Heart right ventricle (tissue), 16 donors: ENCODE data around the gene SMAD4. TPM values are rescaled to one million over a fixed set of nuclear protein-coding genes. Genes with fewer than 3 reads are reported as not detected.
"Not testable (repeated sequence)": the region's sequence is repeated elsewhere in the genome, so short reads cannot be mapped to it uniquely, and the experiment has no call there.

Experiments used
- ATAC-seq, 8 donors: fragments of 200-7000 bp; cut with Tn5 transposase; one replicate each; pipeline ENCODE4 v1.9.1; 2020; ENCODE audit warnings: mild to moderate bottlenecking in 8 of 8, moderate library complexity in 8 of 8, moderate number of reproducible peaks in 1 of 8
- DNase-seq, 2 donors: peaks; one replicate each; pipeline ENCODE4 v3.0.0-alpha.2; 2020
- H3K27ac ChIP-seq, 10 donors: fragments of 200-600 bp; sonication (generic) in 2 of 10; one replicate each; pipeline versions ENCODE4 v1.5.0 to v1.8.0; 2020 to 2022; ENCODE audit warnings: mild to moderate bottlenecking in 3 of 10
- H3K27me3 ChIP-seq, 7 donors: fragments of 200-600 bp; one replicate each; pipeline ENCODE4 v1.8.0; 2021 to 2022; ENCODE audit warnings: mild to moderate bottlenecking in 2 of 7
- H3K36me3 ChIP-seq, 9 donors: fragments of 200-600 bp; sonication (generic) in 1 of 9; one replicate each; pipeline versions ENCODE4 v1.5.0 to v1.8.0; 2020 to 2022; ENCODE audit warnings: mild to moderate bottlenecking in 2 of 9
- H3K4me1 ChIP-seq, 9 donors: fragments of 200-600 bp; sonication (generic) in 1 of 9; one replicate each; pipeline versions ENCODE4 v1.5.0 to v1.8.0; 2020 to 2022; ENCODE audit warnings: mild to moderate bottlenecking in 4 of 9
- H3K4me3 ChIP-seq, 10 donors: fragments of 200-600 bp; sonication (generic) in 2 of 10; one replicate each; pipeline versions ENCODE4 v1.5.0 to v1.8.0; 2020 to 2022; ENCODE audit warnings: mild to moderate bottlenecking in 7 of 10, moderate library complexity in 2 of 10
- H3K9me3 ChIP-seq, 11 donors: fragments of 200-600 bp in 10 of 11; sonication (generic) in 2 of 11; one replicate each; pipeline versions ENCODE4 v1.5.0 to v1.8.0; 2013 to 2022; ENCODE audit warnings: mild to moderate bottlenecking in 2 of 11, control low read depth in 1 of 11, moderate library complexity in 1 of 11
- CTCF ChIP-seq, 9 donors: fragments of 200-600 bp; sonication (generic) in 2 of 9; IDR thresholded peaks; one replicate each; pipeline versions ENCODE4 v1.5.0 to v1.8.0; 2021 to 2022; ENCODE audit warnings: antibody characterized with exemption in 9 of 9, mild to moderate bottlenecking in 5 of 9, moderate library complexity in 1 of 9
- WGBS, 2 donors: extraction: QIAGEN DNeasy Blood & Tissue Kit; methylation state at CpG; one replicate each; pipeline ENCODE4 v1.1.7; 2013; ENCODE audit warnings: inconsistent platforms in 1 of 2; 5-methylcytosine and 5-hydroxymethylcytosine counted together
- intact Hi-C, 10 donors: fragments of 100-400 bp; cut with DNase I; formaldehyde crosslinking; loops; one replicate each; pipeline versions ENCODE4 v1.11.1 to v1.14.2; 2022
- polyA plus RNA-seq, 2 donors: library from polyadenylated mRNA; stranded (reverse); fragments of 200-250 nt; gene quantifications; one replicate each; pipeline ENCODE4 v1.2.3, GENCODE V29; 2013
- total RNA-seq, 10 donors: library from RNA; stranded (reverse); fragmentation: NEBNext Ultra II Directional in 3 of 10; extraction: Animal tissue kit (Norgen Biotek cat#: 25700) in 3 of 10; gene quantifications; one replicate each; pipeline versions ENCODE4 v1.2.1 to v1.2.4, GENCODE V29; 2021 to 2023
- donor health status: Arrhythmogenic right ventricular cardiomyopathy.
- donor health status: ischemic (EF 13 %, LVEDD 7.1; RV severe dilation, severe dysfunction).
- donor health status: healthy with polysubstance abuse.
- donor health status: DM: no; HTN: yes; CAD: no.
- donor health status: DM: no; HTN: no; CAD: no.
- donor health status: ischemic (EF 25% LVEDD 6.9; RV normal size, moderate dysfunction).
- donor health status: ischemic (EF 25% LVEDD 5.7; RV mildly dilated, moderate dysfunction).
- donor health status: healthy.
- donor health status: DM: yes; HTN: yes; CAD: no.
- donor health status: Ischemic cardiomyopathy.
- donor health status: ischemic (EF 35%, LVEDD 5.7; RV mildly dilated, moderate dysfunction).
- donor health status: nonischemic (EF 11% LVEDD 7.7; RV severe dilation, severe dysfunction).
- donor health status: DM: yes; HTN: yes; CAD: no.
- donor health status: PGD.
- donor health status: ischemic (EF 29% LVEDD 5.4; RV normal size, mild dysfunction).
- donor health status: nonischemic (EF 23%, LVEDD 6.1; RV moderate dilation, normal function).

SMAD4 gene
- total and polyA plus RNA-seq, 12 donors: 11.7 to 110 (median 85.4) TPM

GRCh38 chr18:51089691-51090090, 59.7 kb downstream of the SMAD4 start:
- Histone ChIP-seq H3K36me3 (peaks cover 0 to 29% (median 3%) of the 10 kb centered on the region in 9 donors), H3K9me3 (peaks cover 0 to 38% (median 12%) of the 10 kb centered on the region in 11 donors), H3K27ac (no peak overlapping the region), H3K27me3 (no peaks in the 10 kb centered on the region), H3K4me3 (no peak overlapping the region), H3K4me1 (no peaks in the 10 kb centered on the region)
- ATAC-seq: no peak
- no peak for TF ChIP-seq CTCF (IDR thresholded peaks at IDR 0.05)
- intact Hi-C loops: no loop called here
- WGBS, 2 donors: 95 to 96% methylated on average over 4 of the region's 4 CpGs
- no peak for DNase-seq

- no peak for TF ChIP-seq CTCF (IDR thresholded peaks at IDR 0.05)
- no peak overlapping the region for H3K27ac ChIP-seq
- H3K4me3 ChIP-seq: no peak overlapping the region
- peaks cover 0 to 38% (median 12%) of the 10 kb centered on the region in 11 donors for H3K9me3 ChIP-seq
- 62 to 70% methylated on average over 5 of the region's 5 CpGs for WGBS, 2 donors
- H3K4me1 ChIP-seq: no peaks in the 10 kb centered on the region
- no peak for DNase-seq
- ATAC-seq: no peak
- intact Hi-C loops: no loop called here
- H3K27me3 ChIP-seq: no peaks in the 10 kb centered on the region
- peaks cover 0 to 14% (median 0%) of the 10 kb centered on the region in 9 donors for H3K36me3 ChIP-seq
Measured at GRCh38 chr18:51091270-51091669, 61.3 kb downstream of the SMAD4 start.

GRCh38 chr18:51092117-51092516, 62.1 kb downstream of the SMAD4 start:
- 50 to 63% methylated on average over 2 of the region's 2 CpGs for WGBS, 2 donors
- H3K27me3 ChIP-seq: no peaks in the 10 kb centered on the region
- DNase-seq: no peak
- no peak overlapping the region for H3K4me3 ChIP-seq
- no peak overlapping the region for H3K27ac ChIP-seq
- H3K9me3 ChIP-seq: peaks cover 0 to 37% (median 12%) of the 10 kb centered on the region in 11 donors
- H3K4me1 ChIP-seq: peaks cover 0 to 2% (median 0%) of the 10 kb centered on the region in 9 donors
- TF ChIP-seq CTCF (IDR thresholded peaks at IDR 0.05): no peak
- ATAC-seq: no peak
- intact Hi-C loops: no loop called here
- peaks cover 0 to 6% (median 0%) of the 10 kb centered on the region in 9 donors for H3K36me3 ChIP-seq

- H3K4me3 ChIP-seq, ATAC-seq, H3K4me1 ChIP-seq, H3K27me3 ChIP-seq, intact Hi-C loops, DNase-seq, H3K36me3 ChIP-seq, H3K27ac ChIP-seq: not testable (repeated sequence)
- H3K9me3 ChIP-seq: peaks cover 0 to 29% (median 9%) of the 10 kb centered on the region in 11 donors
- whole genome bisulfite sequencing, 2 donors: 81 to 94% methylated on average over 1 of the region's 1 CpG
Measured at GRCh38 chr18:51092967-51093366, 63.0 kb downstream of the SMAD4 start.

GRCh38 chr18:51097021-51097822, 67.2 kb downstream of the SMAD4 start:
- no peak for TF ChIP-seq CTCF (IDR thresholded peaks at IDR 0.05)
- Histone ChIP-seq H3K4me3 (no peak overlapping the region), H3K27me3 (no peaks in the 10 kb centered on the region), H3K9me3 (peaks cover 0 to 16% (median 0%) of the 10 kb centered on the region in 11 donors), H3K4me1 (peaks cover 0 to 7% (median 0%) of the 10 kb centered on the region in 9 donors), H3K36me3 (no peaks in the 10 kb centered on the region), H3K27ac (no peak overlapping the region)
- 44 to 54% methylated on average over 6 of the region's 6 CpGs for WGBS, 2 donors
- intact Hi-C loops: no loop called here
- ATAC-seq (no peak), DNase-seq (no peak)
